ENCODE data around the gene THBS3. TPM values are rescaled to one million over a fixed set of nuclear protein-coding genes. Genes with fewer than 3 reads are reported as not detected.

Gene THBS3
- total and polyA plus RNA-seq, 4 donors, result 11.4 to 33.1 (median 24.4) TPM

- Histone ChIP-seq H3K4me1 (ENCODE audit: control insufficient read depth in 5 of 5, insufficient read depth in 5 of 5, low read length in 5 of 5) (peaks cover 0 to 32% (median 11%) of the 10 kb centered on the region in 5 donors), H3K36me3 (ENCODE audit: control insufficient read depth in 4 of 4, insufficient read depth in 4 of 4, low read length in 4 of 4) (peaks cover 0 to 12% (median 9%) of the 10 kb centered on the region in 4 donors), H3K9ac (ENCODE audit: insufficient read depth in 1 of 2, low read length in 2 of 2) (no peak overlapping the region), H3K27ac (ENCODE audit: low read depth in 1 of 2, low read length in 1 of 2) (no peak overlapping the region), H3K4me3 (no peak overlapping the region), H3K9me3 (ENCODE audit: control insufficient read depth in 4 of 4, insufficient read depth in 3 of 4, low read length in 3 of 4) (no peaks in the 10 kb centered on the region), H3K27me3 (ENCODE audit: control insufficient read depth in 3 of 3, insufficient read depth in 3 of 3, low read length in 2 of 3) (no peaks in the 10 kb centered on the region)
- TF ChIP-seq CTCF (IDR thresholded peaks at IDR 0.05; ENCODE audit: control extremely low read depth, extremely low read depth), result no peak
- 88 to 89% methylated on average over 5 of the region's 5 CpGs for WGBS, 2 donors
- DNase-seq (no peak), ATAC-seq (ENCODE audit: insufficient read depth, low FRiP score) (no peak)
Measured at GRCh38 chr1:155253208-155253607, 45.5 kb upstream of the THBS3 start.

GRCh38 chr1:155251566-155251965 lies 43.9 kb upstream of the THBS3 start:
- H3K27me3 ChIP-seq (ENCODE audit: control insufficient read depth in 3 of 3, insufficient read depth in 3 of 3, low read length in 2 of 3), result no peaks in the 10 kb centered on the region
- ATAC-seq (ENCODE audit: insufficient read depth, low FRiP score) (no peak), DNase-seq (no peak)
- 93 to 95% methylated on average over 7 of the region's 7 CpGs for WGBS, 2 donors
- TF ChIP-seq CTCF (IDR thresholded peaks at IDR 0.05; ENCODE audit: control extremely low read depth, extremely low read depth), result no peak
- H3K9me3 ChIP-seq (ENCODE audit: control insufficient read depth in 4 of 4, insufficient read depth in 3 of 4, low read length in 3 of 4), result no peaks in the 10 kb centered on the region
- H3K36me3 ChIP-seq (ENCODE audit: control insufficient read depth in 4 of 4, insufficient read depth in 4 of 4, low read length in 4 of 4), result peaks cover 0 to 16% (median 8%) of the 10 kb centered on the region in 4 donors
- no peak overlapping the region for H3K27ac ChIP-seq (ENCODE audit: low read depth in 1 of 2, low read length in 1 of 2)
- H3K4me3 ChIP-seq, result no peak overlapping the region
- H3K9ac ChIP-seq (ENCODE audit: insufficient read depth in 1 of 2, low read length in 2 of 2), result no peak overlapping the region
- H3K4me1 ChIP-seq (ENCODE audit: control insufficient read depth in 5 of 5, insufficient read depth in 5 of 5, low read length in 5 of 5), result peaks cover 0 to 32% (median 10%) of the 10 kb centered on the region in 5 donors

GRCh38 chr1:155250633-155251449 lies 43.1 kb upstream of the THBS3 start:
- DNase-seq (peak; percentile 95 to 96 (median 95)), ATAC-seq (ENCODE audit: insufficient read depth, low FRiP score) (peak; percentile 92)
- H3K9ac ChIP-seq (ENCODE audit: insufficient read depth in 1 of 2, low read length in 2 of 2), result no peak overlapping the region
- peak; percentile 100 for TF ChIP-seq CTCF (IDR thresholded peaks at IDR 0.05; ENCODE audit: control extremely low read depth, extremely low read depth)
- H3K4me1 ChIP-seq (ENCODE audit: control insufficient read depth in 5 of 5, insufficient read depth in 5 of 5, low read length in 5 of 5), result peaks cover 0 to 27% (median 10%) of the 10 kb centered on the region in 5 donors
- H3K4me3 ChIP-seq, result no peak overlapping the region
- no peaks in the 10 kb centered on the region for H3K9me3 ChIP-seq (ENCODE audit: control insufficient read depth in 4 of 4, insufficient read depth in 3 of 4, low read length in 3 of 4)
- no peak overlapping the region for H3K27ac ChIP-seq (ENCODE audit: low read depth in 1 of 2, low read length in 1 of 2)
- H3K36me3 ChIP-seq (ENCODE audit: control insufficient read depth in 4 of 4, insufficient read depth in 4 of 4, low read length in 4 of 4), result peaks cover 0 to 11% (median 6%) of the 10 kb centered on the region in 4 donors
- H3K27me3 ChIP-seq (ENCODE audit: control insufficient read depth in 3 of 3, insufficient read depth in 3 of 3, low read length in 2 of 3), result no peaks in the 10 kb centered on the region
- 18 to 21% methylated on average over 22 to 23 of the region's 23 CpGs for WGBS, 2 donors
